GM10266 (cell line): ENCODE data around the gene ANKHD1.

ENCODE experiments used
- DNase-seq: peaks from one replicate; pipeline ENCODE4 v3.0.0; 2012; ENCODE audit errors: extremely low spot score
- CTCF ChIP-seq: IDR thresholded peaks from 2 replicates; pipeline ENCODE4 v1.5.1; 2012; ENCODE audit warnings: mild to moderate bottlenecking, low read depth; ENCODE audit not compliant: control insufficient read depth, insufficient read depth; ENCODE audit errors: missing control alignments

Gene ANKHD1

GRCh38 chr5:140550147-140551079, 148.8 kb downstream of the ANKHD1 start:
- no peak for DNase-seq
- TF ChIP-seq CTCF = no peak

GRCh38 chr5:140551872-140552271, 150.2 kb downstream of the ANKHD1 start:
- DNase-seq = no peak
- no peak for TF ChIP-seq CTCF

GRCh38 chr5:140553657-140554056, 152.0 kb downstream of the ANKHD1 start:
- no peak for TF ChIP-seq CTCF
- DNase-seq = no peak

- no peak for TF ChIP-seq CTCF
- no peak for DNase-seq
Measured at GRCh38 chr5:140554454-140554853, 152.8 kb downstream of the ANKHD1 start.

- peak; percentile 31 for DNase-seq
- TF ChIP-seq CTCF = no peak
Measured at GRCh38 chr5:140555747-140556312, 154.2 kb downstream of the ANKHD1 start.

GRCh38 chr5:140556438-140556837, 154.8 kb downstream of the ANKHD1 start:
- no peak for DNase-seq
- no peak for TF ChIP-seq CTCF

- TF ChIP-seq CTCF = no peak
Measured at GRCh38 chr5:140557136-140557805, 155.6 kb downstream of the ANKHD1 start, which contains the start of gene SRA1. Gene SRA1 (minus strand): TSS chr5:140557473. CDS start chr5:140557452, 21 bp downstream.

More at GRCh38 chr5:140557136-140557805, 155.6 kb downstream of the ANKHD1 start, which contains the start of gene SRA1:
- DNase-seq = peak; percentile 89
